Lung (tissue), 12 donors: ENCODE measurements around the gene IQUB. TPM values are rescaled to one million over a fixed set of nuclear protein-coding genes. Genes with fewer than 3 reads are reported as not detected.

Source experiments
- ATAC-seq: fragments of 200-7000 bp; cut with Tn5 transposase; one replicate; pipeline ENCODE4 v1.9.1; 2020; ENCODE audit warnings: moderate number of reproducible peaks; ENCODE audit not compliant: insufficient read depth, low FRiP score
- DNase-seq, 3 donors: peaks; one replicate each; pipeline ENCODE4 v3.0.0-alpha.2; 2013 to 2017
- H3K27ac ChIP-seq, 2 donors: one replicate each; pipeline ENCODE4 v1.5.1; 2013; ENCODE audit warnings: mild to moderate bottlenecking in 2 of 2, moderate library complexity in 2 of 2, control low read depth in 1 of 2, inconsistent platforms in 1 of 2, low read depth in 1 of 2, low read length in 1 of 2
- H3K27me3 ChIP-seq, 3 donors: one replicate each; pipeline ENCODE4 v1.5.1; 2013; ENCODE audit warnings: low read length in 2 of 3; ENCODE audit not compliant: control insufficient read depth in 3 of 3, insufficient read depth in 3 of 3
- H3K36me3 ChIP-seq, 4 donors: one replicate each; pipeline ENCODE4 v1.5.1; 2013; ENCODE audit warnings: low read length in 4 of 4, mild to moderate bottlenecking in 1 of 4, moderate library complexity in 1 of 4; ENCODE audit not compliant: control insufficient read depth in 4 of 4, insufficient read depth in 4 of 4
- H3K4me1 ChIP-seq, 5 donors: one replicate each; pipeline ENCODE4 v1.5.1; 2013; ENCODE audit warnings: low read length in 5 of 5, mild to moderate bottlenecking in 2 of 5, moderate library complexity in 1 of 5; ENCODE audit not compliant: control insufficient read depth in 5 of 5, insufficient read depth in 5 of 5
- H3K4me3 ChIP-seq: one replicate; pipeline ENCODE4 v1.5.1; 2013; ENCODE audit warnings: mild to moderate bottlenecking, control low read depth, moderate library complexity
- H3K9ac ChIP-seq, 2 donors: one replicate each; pipeline ENCODE4 v1.5.1; 2013; ENCODE audit warnings: low read length in 2 of 2, control low read depth in 1 of 2; ENCODE audit not compliant: insufficient read depth in 1 of 2
- H3K9me3 ChIP-seq, 4 donors: one replicate each; pipeline ENCODE4 v1.5.1; 2013; ENCODE audit warnings: low read length in 3 of 4, mild to moderate bottlenecking in 1 of 4, moderate library complexity in 1 of 4; ENCODE audit not compliant: control insufficient read depth in 4 of 4, insufficient read depth in 3 of 4
- WGBS, 2 donors: extraction: QIAGEN DNeasy Blood & Tissue Kit; methylation state at CpG; one replicate each; pipeline ENCODE4 v1.1.7; 2013; 5-methylcytosine and 5-hydroxymethylcytosine counted together
- polyA plus RNA-seq, 2 donors: library from polyadenylated mRNA; stranded (reverse); fragments of 200-250 nt; gene quantifications; one replicate each; pipeline ENCODE4 v1.2.1, GENCODE V29; 2013
- total RNA-seq, 2 donors: library from RNA; depleted of rRNA in 1 of 2; stranded (reverse); fragments of >200 nt in 1 of 2; gene quantifications; one replicate each; pipeline ENCODE4 v1.2.1, GENCODE V29; 2014 to 2021
- TF ChIP-seq, protein P1 (sequence below): IDR thresholded peaks from 2 replicates; pipeline ENCODE4 v1.5.1; 2012; ENCODE audit warnings: mild to moderate bottlenecking; ENCODE audit errors: control extremely low read depth, extremely low read depth
- donor health status: control.
- donor health status: control.
- donor health status: Bipolar disorder and iron deficiency.
- donor health status: healthy.
- donor health status: DM: yes; HTN: yes; CAD: no.

Gene IQUB
- total and polyA plus RNA-seq, 4 donors, result 1.0 to 17.4 (median 3.2) TPM

DNA sequence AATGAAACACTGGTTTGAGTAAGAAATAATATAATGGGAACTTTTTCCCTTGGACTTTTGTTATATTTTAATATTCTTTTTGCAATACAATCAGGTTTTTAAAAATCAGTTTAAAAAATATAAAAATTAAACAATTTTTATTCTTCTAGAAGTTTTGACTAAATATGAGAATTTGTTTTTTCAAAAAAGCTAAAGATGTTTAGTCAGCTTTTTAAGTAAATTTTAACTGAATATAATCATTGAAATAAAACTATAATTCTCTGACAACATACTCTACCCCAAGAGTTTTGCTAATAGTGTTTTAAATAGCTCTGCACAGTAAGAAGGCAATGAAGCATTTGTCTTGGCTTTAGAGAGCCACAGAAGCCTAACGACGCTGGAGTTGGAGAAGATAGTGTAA is 70.5 kb downstream of the IQUB start:
- ATAC-seq (no peak), DNase-seq (no peak)
- Histone ChIP-seq H3K9ac (no peak overlapping the region), H3K36me3 (no peaks in the 10 kb centered on the region), H3K4me3 (no peak overlapping the region), H3K27me3 (no peaks in the 10 kb centered on the region), H3K27ac (no peak overlapping the region), H3K9me3 (no peaks in the 10 kb centered on the region), H3K4me1 (no peaks in the 10 kb centered on the region)
- TF ChIP-seq, protein P1, sequence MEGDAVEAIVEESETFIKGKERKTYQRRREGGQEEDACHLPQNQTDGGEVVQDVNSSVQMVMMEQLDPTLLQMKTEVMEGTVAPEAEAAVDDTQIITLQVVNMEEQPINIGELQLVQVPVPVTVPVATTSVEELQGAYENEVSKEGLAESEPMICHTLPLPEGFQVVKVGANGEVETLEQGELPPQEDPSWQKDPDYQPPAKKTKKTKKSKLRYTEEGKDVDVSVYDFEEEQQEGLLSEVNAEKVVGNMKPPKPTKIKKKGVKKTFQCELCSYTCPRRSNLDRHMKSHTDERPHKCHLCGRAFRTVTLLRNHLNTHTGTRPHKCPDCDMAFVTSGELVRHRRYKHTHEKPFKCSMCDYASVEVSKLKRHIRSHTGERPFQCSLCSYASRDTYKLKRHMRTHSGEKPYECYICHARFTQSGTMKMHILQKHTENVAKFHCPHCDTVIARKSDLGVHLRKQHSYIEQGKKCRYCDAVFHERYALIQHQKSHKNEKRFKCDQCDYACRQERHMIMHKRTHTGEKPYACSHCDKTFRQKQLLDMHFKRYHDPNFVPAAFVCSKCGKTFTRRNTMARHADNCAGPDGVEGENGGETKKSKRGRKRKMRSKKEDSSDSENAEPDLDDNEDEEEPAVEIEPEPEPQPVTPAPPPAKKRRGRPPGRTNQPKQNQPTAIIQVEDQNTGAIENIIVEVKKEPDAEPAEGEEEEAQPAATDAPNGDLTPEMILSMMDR, result no peak
- WGBS, 2 donors, result 88 to 98% methylated on average over 2 of the region's 2 CpGs

DNA sequence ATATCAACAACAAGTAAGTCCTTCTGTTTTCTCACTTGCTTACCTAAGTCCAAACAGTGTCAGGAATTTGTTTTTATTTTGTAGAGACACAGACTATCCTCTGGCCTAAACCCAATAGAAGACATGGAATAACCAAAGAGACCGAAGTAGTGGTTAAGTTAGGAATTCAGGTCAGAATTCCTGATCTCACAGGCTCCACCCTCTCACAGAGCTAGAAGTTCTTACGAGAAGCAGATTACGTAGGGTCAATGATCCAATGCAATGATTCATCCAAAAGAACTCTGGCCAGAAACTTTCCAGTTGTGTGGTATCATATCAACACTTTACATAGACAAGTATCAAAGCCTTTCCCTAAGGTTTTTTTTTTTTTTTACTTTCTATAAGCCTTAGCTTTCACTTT is 73.8 kb downstream of the IQUB start:
- H3K9ac ChIP-seq, result no peak overlapping the region
- no peaks in the 10 kb centered on the region for H3K4me1 ChIP-seq
- H3K36me3 ChIP-seq, result no peaks in the 10 kb centered on the region
- TF ChIP-seq, protein P1, result no peak
- DNase-seq (no peak), ATAC-seq (no peak)
- no peak overlapping the region for H3K4me3 ChIP-seq
- H3K27ac ChIP-seq, result no peak overlapping the region
- no peaks in the 10 kb centered on the region for H3K9me3 ChIP-seq
- 68 to 71% methylated on average over 3 of the region's 3 CpGs for WGBS, 2 donors
- H3K27me3 ChIP-seq, result no peaks in the 10 kb centered on the region

DNA sequence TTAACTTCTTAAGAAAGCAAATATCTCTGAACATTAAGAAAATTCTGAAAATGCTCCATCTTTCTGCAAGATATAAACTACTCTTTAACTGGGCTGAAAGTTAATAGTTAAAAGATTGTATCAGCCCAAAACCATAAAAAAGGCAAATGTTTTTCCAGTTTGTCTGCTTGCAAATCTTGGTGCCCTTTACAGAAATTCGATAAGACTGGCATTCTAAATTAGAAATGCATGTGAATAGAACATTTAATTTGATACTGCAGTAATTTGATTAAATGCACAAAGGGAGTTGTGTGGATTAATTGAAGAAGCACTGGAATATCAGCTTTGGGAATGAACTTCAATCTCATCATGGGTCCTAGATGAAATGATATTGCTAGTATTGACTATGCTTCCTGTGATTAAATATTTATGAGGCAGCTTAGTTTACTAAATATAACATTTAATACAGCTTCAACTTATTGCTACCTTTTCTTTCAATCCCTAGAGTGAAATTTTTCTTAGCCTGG is 78.4 kb downstream of the IQUB start:
- Histone ChIP-seq H3K4me1 (no peaks in the 10 kb centered on the region), H3K36me3 (no peaks in the 10 kb centered on the region), H3K27me3 (no peaks in the 10 kb centered on the region), H3K27ac (no peak overlapping the region), H3K4me3 (no peak overlapping the region), H3K9ac (no peak overlapping the region), H3K9me3 (no peaks in the 10 kb centered on the region)
- ATAC-seq, result no peak
- TF ChIP-seq, protein P1, result no peak
- WGBS, 2 donors, result 53 to 73% methylated on average over 1 of the region's 1 CpG
- DNase-seq, result no peak

DNA sequence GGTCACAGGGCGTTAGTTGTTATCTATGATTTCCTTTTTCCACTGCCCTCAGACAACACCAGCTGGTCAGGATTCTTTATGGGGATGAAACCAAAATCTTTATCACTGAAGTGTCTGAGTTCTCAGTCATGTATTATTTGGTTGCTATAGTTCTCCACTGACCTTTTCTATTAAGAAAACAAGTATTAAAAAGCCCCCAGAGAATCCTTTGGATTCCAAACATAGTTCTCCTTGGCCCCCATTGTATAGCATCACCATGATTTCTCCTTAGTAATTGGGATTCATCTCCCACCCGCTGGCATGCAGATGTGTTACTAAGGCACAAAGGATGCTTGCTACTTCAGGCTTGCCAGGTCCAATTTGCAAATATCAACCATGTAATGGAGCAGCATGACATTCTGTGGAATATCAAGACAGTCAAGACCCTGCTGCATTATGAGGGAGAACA is 94.3 kb downstream of the IQUB start:
- no peak for ATAC-seq
- no peak overlapping the region for H3K27ac ChIP-seq
- H3K9ac ChIP-seq, result no peak overlapping the region
- no peak for DNase-seq
- no peaks in the 10 kb centered on the region for H3K4me1 ChIP-seq
- H3K36me3 ChIP-seq, result no peaks in the 10 kb centered on the region
- H3K9me3 ChIP-seq, result no peaks in the 10 kb centered on the region
- TF ChIP-seq, protein P1, result no peak
- H3K27me3 ChIP-seq, result no peaks in the 10 kb centered on the region
- WGBS, 2 donors, result 49% methylated on average over 2 of the region's 2 CpGs
- no peak overlapping the region for H3K4me3 ChIP-seq
